COR-L47 (cell line): ENCODE data around the gene CHRNA10.

ENCODE experiments used
- DNase-seq: peaks from one replicate; lab custom pipeline; 2025; lab: John Stamatoyannopoulos, UW

Gene CHRNA10, protein sequence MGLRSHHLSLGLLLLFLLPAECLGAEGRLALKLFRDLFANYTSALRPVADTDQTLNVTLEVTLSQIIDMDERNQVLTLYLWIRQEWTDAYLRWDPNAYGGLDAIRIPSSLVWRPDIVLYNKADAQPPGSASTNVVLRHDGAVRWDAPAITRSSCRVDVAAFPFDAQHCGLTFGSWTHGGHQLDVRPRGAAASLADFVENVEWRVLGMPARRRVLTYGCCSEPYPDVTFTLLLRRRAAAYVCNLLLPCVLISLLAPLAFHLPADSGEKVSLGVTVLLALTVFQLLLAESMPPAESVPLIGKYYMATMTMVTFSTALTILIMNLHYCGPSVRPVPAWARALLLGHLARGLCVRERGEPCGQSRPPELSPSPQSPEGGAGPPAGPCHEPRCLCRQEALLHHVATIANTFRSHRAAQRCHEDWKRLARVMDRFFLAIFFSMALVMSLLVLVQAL

DNA sequence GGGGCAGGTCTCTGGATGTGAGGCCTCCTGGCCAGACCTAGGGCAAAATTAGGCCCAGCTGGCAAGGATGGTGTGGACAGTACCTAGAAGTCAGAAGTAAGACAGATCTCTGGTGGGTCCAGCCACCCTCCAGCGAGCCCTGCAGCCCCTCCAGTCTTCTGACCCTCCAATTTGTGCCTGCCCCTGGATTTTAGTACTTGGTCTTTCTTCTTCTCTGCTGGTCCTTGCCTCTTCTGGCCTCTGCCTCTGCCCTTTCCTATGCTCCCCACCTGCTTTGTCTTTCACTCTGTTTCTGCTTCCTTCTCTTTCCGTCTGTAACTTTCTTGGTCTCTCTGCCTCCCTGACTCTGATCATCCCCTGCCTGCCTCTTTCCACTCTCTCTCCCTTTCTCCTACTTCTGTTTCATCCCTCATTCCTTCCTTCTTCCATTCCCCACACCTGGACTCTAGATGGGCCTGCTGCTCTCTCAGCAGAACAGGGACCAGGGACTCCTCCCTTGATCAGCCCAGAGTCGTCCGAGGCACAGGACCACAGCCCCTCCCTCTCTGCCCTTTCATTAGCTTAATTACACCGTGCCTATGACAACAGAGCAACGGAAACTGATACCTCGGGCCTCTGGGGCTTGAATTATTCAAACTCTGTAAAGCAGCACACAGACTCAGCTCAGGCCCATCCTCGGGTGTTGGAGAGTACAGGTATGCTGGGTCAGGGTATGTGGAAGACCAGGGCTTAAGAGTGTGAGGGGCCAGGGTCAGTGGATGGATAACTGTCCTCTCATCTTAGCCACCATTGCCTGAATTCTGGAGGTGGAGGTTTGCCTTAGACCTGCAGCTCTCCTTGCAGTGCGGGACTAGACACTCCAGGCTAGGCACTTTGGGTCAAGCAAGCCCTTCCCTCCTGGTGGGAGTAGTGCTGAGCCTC, at the start of gene CHRNA10:
Gene CHRNA10, minus strand, starts transcription at position 51 of the 921 bp plus-strand sequence. CDS start 72 bp downstream, outside the sequence.
- DNase-seq = peak; percentile 23

DNA sequence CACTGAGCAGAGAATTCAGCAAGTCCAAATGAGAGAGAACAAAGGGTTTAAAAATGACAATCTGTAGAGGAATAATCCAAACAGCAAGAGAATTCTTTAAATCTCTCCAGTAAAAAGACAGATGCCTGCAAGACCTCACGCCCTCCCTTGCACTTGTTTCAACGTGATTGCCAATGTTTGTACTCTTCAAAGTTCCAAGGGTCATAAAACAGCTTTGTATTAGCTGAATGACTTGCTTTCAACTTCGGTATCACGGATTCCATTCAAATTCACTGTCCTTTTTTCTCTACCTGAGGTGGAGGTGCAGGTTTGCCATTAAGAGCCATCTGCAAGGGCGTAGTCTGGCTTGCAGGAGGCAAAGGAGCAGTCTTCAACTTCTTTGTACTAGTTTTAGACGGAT, 41.1 kb upstream of the CHRNA10 start:
- no peak for DNase-seq

GRCh38 chr11:3710485-3711259, 39.5 kb upstream of the CHRNA10 start:
- no peak for DNase-seq

DNA sequence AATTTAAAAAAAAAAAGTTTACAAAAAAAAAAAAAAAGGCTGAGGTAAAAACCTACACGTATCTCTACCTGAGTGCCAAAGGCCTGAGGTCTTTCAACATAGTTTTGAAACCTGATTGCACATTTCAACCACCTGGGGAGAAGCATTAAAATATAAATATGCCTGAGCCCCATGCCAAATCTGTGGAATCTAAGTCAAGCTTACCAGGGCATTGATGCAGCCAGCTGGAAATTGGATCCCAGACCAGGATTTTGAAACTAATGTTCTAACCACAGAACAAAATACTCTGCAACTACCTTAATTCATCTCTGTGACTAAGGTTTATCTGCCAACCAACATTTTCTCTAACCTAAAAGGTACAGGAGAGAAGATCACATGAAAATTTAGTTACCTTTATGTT, 38.8 kb upstream of the CHRNA10 start:
- DNase-seq = no peak

DNA sequence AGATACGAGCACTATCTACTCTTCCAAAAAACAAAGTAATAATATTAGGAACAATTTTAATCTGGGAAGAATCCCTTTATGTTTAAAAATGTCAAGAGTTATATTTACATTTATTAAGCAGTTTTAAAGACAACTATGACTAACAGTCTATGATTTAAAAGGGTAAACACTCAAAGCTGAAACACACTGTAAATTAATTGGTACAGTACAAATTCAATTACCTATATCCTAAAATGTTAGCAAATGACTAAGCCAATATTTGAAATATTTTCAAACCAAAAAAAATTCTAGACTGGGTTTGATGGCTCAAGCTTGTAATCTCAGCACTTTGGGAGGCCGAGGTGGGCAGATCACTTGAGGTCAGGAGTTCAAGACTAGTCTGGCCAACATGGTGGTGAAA, 36.0 kb upstream of the CHRNA10 start:
- DNase-seq = no peak

- no peak for DNase-seq
These were observed 32.2 kb upstream of the CHRNA10 start for GRCh38 chr11:3703383-3703782.

GRCh38 chr11:3700910-3701309, 29.7 kb upstream of the CHRNA10 start:
- DNase-seq = no peak

DNA sequence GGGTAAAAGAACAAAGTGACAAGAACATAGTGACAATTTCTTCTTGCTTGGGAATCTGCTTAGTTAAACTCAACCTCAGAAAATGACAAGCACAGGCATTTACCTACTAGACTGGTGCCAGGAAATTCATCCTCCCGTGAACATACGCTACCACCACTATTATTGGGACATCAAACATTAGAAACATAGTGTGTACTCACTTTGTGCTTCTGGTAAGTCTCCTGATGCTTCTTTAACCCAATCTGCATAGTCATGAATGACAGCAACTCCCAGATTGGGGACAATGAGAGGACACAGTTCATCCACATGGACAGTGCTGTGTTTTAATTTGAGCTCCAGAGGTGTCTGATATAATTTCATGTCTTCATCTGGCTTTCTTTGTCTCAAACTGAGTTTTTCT, 29.2 kb upstream of the CHRNA10 start:
- no peak for DNase-seq

DNA sequence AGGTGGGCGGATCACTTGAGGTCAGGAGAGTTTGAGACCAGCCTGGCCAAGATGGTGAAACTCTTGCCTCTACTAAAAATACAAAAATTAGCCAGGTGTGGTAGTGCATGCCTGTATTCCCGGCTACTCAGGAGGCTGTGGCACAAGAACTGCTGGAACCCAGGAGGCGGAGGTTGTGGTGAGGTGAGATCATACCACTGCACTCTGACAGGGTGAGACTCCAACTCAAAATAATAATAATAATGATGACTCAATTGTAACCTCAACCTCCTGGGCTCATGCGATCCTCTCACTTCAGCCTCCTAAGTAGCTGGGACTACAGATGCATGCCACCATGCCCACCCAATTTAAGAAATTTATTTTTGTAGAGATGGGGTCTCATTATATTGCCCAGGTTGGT, 15.6 kb upstream of the CHRNA10 start:
- DNase-seq = no peak

DNA sequence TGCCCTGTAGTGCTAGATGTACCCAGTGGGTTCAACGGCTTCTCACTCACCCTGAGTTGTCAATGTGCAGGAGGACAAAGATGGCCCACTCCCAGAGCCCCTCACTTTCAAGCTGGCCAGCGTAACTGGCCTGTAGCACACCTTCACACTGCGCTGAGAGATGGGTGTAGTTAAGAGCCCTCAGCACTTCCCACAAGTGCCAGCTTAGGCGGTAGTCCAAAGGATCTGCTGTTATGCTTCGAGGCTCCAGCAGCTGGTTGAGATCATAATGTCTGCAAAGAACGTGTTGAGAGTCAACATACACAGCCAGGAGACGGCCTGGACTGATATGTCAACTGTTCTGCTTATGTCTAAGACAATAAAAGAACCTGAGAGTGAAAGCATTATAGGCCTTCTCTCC, 14.7 kb upstream of the CHRNA10 start:
- no peak for DNase-seq

DNA sequence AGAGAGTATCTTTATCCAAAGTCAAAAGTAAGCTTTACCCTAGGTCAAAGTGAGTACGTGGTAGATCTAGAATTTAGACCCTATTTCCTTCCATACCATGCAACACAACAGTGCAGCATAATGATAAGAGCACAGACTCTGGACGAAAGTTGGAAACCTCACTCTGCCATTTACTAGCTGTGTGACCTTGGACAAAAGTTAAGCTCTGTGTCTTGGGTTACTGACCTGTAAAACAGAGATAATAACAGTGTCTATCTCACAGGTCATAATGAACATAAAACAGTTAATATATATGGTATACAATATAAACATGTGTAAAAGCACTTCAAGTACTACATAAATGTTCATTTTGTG, 13.6 kb upstream of the CHRNA10 start:
- no peak for DNase-seq

GRCh38 chr11:3684129-3684818, 13.1 kb upstream of the CHRNA10 start:
- DNase-seq = no peak

DNA sequence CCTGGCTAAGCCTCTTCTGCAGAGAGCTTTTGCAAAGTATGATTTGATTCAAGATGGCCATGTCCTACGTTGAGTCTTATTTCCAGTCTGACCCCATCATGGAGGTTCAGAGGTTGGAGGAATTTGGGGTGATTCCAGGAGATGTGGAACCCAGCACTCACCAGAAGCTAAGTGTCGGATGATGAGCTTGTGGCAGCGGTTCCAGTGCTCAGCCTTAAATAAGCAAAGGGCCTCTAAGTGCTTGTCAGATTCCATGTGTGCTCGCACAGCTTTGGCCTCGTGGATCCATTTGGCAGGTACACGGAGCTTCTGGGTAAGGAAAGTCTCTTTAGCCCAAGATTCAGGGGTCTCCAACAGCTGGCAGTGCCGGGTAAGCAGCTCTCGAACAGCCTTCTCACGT, 11.9 kb upstream of the CHRNA10 start:
- DNase-seq = no peak

GRCh38 chr11:3679077-3679476, 7.9 kb upstream of the CHRNA10 start:
- DNase-seq = no peak

GRCh38 chr11:3675971-3676370, 4.8 kb upstream of the CHRNA10 start:
- DNase-seq = no peak

- no peak for DNase-seq
These were observed 3.0 kb upstream of the CHRNA10 start for GRCh38 chr11:3674189-3674588.

- no peak for DNase-seq
These were observed 1.4 kb downstream of the CHRNA10 start for GRCh38 chr11:3669742-3670183.

DNA sequence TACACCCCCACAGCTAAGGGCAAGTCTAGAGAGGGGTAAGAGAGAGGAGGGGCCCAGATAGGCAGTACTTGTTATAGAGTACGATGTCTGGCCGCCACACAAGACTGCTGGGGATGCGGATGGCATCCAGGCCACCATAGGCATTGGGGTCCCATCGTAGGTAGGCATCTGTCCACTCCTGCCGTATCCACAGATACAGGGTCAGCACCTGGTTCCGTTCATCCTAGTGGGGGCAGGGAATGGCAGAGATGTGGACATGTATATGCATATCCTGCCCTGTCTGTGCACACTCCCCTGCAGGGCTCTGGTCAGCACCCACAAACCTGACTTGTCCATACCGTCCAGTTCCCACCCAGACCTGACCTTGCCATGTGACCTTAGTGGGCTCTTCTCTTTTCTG, 2.1 kb downstream of the CHRNA10 start:
- DNase-seq = no peak

GRCh38 chr11:3667149-3668035, 3.8 kb downstream of the CHRNA10 start:
- DNase-seq = no peak

DNA sequence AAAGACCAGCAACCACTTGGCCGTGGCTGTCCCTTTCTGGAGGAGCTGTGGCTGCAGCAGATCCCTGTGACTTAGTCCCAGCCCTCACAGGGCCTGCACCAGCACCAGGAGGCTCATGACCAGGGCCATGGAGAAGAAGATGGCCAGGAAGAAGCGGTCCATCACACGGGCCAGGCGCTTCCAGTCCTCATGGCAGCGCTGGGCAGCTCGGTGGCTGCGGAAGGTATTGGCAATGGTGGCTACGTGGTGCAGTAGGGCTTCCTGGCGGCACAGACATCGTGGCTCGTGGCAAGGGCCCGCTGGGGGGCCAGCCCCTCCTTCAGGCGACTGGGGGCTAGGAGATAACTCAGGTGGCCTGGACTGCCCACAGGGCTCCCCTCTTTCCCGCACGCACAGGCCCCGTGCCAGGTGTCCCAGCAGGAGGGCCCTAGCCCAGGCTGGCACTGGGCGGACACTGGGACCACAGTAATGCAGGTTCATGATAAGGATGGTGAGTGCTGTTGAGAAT, 5.1 kb downstream of the CHRNA10 start:
- DNase-seq = no peak
